BJ (cell line): Measurements from ENCODE around the gene MLN. TPM values are rescaled to one million over a fixed set of nuclear protein-coding genes. Genes with fewer than 3 reads are reported as not detected.

Experiments
- CTCF ChIA-PET: fragments of 350-600 bp; formaldehyde crosslinking; extraction: SDS; loops from one replicate; lab custom pipeline; 2021; ENCODE audit warnings: antibody characterized with exemption, inconsistent platforms; lab: Yijun Ruan, JAX
- POLR2A ChIA-PET: fragments of 300-600 bp; sonication (Branson Sonifier 250); formaldehyde crosslinking; extraction: SDS; loops from one replicate; lab custom pipeline; 2021; ENCODE audit warnings: antibody characterized with exemption; lab: Charles Lee
- DNase-seq: peaks from one replicate; pipeline ENCODE4 v3.0.0-alpha.2; 2011; ENCODE audit warnings: low read depth
- H3K27me3 ChIP-seq: 2 replicates; pipeline ENCODE4 v1.6.0; 2011; ENCODE audit warnings: low read length; ENCODE audit not compliant: control insufficient read depth, insufficient read depth
- H3K36me3 ChIP-seq: 2 replicates; pipeline ENCODE4 v1.5.1; 2011; ENCODE audit warnings: low read length; ENCODE audit not compliant: control insufficient read depth, insufficient read depth
- H3K4me3 ChIP-seq: 2 replicates; pipeline ENCODE4 v1.5.1; 2011; ENCODE audit warnings: low read depth, mild to moderate bottlenecking, control low read depth, low read length
- CTCF ChIP-seq: IDR thresholded peaks from 2 replicates; pipeline ENCODE4 v1.5.1; 2011; ENCODE audit warnings: low read depth, mild to moderate bottlenecking, control low read depth, inconsistent platforms, low read length, moderate library complexity; ENCODE audit not compliant: insufficient read depth
- polyA plus RNA-seq: library from polyadenylated mRNA; depleted of rRNA; stranded (reverse); fragments of >200 nt; gene quantifications from 2 replicates; pipeline ENCODE4 v1.2.3, GENCODE V29; 2011

MLN gene
- polyA plus RNA-seq, 1 experiment: not detected

- DNase-seq: no peak
- ChIA-PET POLR2A (interaction anchor here (0.6 kb wide), 1 partner anchor 778 kb away, joined by 5 read pairs; no protein-coding TSS in a partner anchor), CTCF (interaction anchor here (1.5 kb wide), 1 partner anchor 13 kb away, joined by 3 read pairs; no protein-coding TSS in a partner anchor)
- TF ChIP-seq CTCF: no peak
- Histone ChIP-seq H3K27me3 (peaks cover 6% of the 10 kb centered on the region), H3K4me3 (no peak overlapping the region), H3K36me3 (no peaks in the 10 kb centered on the region)
Observed at GRCh38 chr6:33800248-33800969, 3.4 kb downstream of the MLN start.

GRCh38 chr6:33799454-33800113, 4.2 kb downstream of the MLN start:
- CTCF ChIA-PET: interaction anchor here (1.5 kb wide), 1 partner anchor 28 kb away, joined by 6 read pairs; no protein-coding TSS in a partner anchor
- no peak for TF ChIP-seq CTCF
- H3K36me3 ChIP-seq: no peaks in the 10 kb centered on the region
- no peak for DNase-seq
- POLR2A ChIA-PET: no interaction called here
- peaks cover 6% of the 10 kb centered on the region for H3K27me3 ChIP-seq
- H3K4me3 ChIP-seq: no peak overlapping the region

DNA sequence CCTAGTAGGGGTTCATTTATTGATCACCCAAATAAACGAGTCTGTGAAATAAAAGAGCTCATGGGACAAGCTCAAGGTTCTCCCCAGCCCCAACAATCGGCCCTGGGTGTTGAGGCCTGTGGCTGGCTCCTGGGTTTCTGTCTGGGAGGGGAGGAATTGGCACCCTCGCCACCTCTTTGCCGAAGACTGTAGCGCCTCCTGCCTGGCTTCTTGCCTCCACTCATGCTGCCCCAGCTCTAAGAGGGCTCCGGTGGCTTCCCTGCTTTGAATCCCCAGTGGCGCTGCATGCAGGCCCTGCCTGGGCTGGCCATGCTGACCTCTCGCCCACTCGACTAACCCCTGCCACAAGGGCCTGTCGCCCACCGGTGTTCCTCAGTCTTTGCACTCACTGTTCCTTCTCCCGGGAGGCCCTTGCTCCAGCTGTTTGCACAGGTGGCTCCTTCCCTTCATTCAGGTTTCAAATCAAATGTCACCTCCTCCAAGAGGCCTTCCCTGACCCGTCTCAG, 5.4 kb downstream of the MLN start:
- CTCF ChIA-PET: interaction anchor here (1.5 kb wide), 1 partner anchor 27 kb away, joined by 6 read pairs; no protein-coding TSS in a partner anchor

DNA sequence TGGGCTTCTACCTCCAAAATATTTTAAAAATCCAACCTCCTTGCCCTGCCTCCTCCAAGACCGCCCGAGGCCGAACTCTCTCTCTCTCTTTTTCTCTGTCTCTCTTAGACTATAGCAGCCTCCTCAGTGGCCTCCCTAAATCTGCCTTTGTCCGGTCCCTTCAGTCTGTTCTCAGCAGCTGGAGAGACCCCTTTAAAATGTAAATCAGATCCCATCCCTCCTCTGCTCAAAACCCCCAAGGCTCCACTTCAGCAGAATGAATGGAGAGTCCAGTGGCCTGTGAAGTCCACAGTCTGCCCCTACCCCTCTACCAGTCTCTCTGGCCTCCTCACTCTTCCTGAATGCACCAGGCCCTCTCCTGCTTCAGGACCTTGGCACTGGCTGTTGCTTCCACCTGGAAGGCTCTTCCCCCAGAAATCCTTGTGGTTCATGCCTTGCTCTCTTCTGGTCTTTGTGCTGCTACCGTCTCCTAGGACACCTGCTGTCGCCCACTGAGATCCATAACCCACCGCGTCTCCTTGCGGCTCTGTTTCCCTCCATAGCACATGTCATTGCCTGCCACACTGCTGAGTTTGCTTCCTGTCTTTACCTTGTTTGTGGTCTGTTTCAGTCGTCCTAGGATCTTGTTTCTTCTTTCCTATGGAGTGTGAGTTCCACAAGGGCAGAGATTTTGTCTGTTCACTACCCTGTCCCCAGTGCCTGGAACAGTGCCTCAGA, 6.0 kb downstream of the MLN start:
- no peaks in the 10 kb centered on the region for H3K36me3 ChIP-seq
- no peak for DNase-seq
- H3K27me3 ChIP-seq: peaks cover 3% of the 10 kb centered on the region
- CTCF ChIA-PET: interaction anchor here (1.0 to 1.5 kb wide), 2 partner anchors 26 to 27 kb away, joined by 3 to 6 read pairs; no protein-coding TSS in a partner anchor
- no peak overlapping the region for H3K4me3 ChIP-seq
- POLR2A ChIA-PET: no interaction called here
- TF ChIP-seq CTCF: no peak

More for the DNA sequence above, 5.4 kb downstream of the MLN start:
- H3K36me3 ChIP-seq: no peaks in the 10 kb centered on the region
- H3K4me3 ChIP-seq: no peak overlapping the region
- no peak for TF ChIP-seq CTCF
- POLR2A ChIA-PET: no interaction called here
- no peak for DNase-seq
- peaks cover 3% of the 10 kb centered on the region for H3K27me3 ChIP-seq
